ENCODE results near the gene TMEM212. TPM values are rescaled to one million over a fixed set of nuclear protein-coding genes. Genes with fewer than 3 reads are reported as not detected.

Gene TMEM212
- total and polyA plus RNA-seq, 7 donors = not detected

GRCh38 chr3:171874251-171874681, 31.1 kb downstream of the TMEM212 start:
- Histone ChIP-seq H3K4me3 (no peak overlapping the region), H3K36me3 (ENCODE audit: insufficient read depth in 1 of 2, low read depth in 1 of 2) (no peaks in the 10 kb centered on the region), H3K27ac (peak overlapping the region; percentile 23), H3K9me3 (no peaks in the 10 kb centered on the region), H3K27me3 (ENCODE audit: insufficient read depth in 3 of 3, low read length in 2 of 3) (no peaks in the 10 kb centered on the region), H3K4me1 (no peaks in the 10 kb centered on the region)
- TF ChIP-seq CTCF (IDR thresholded peaks at IDR 0.05) = no peak
- 21 to 33% (median 27%) methylated on average over 2 of the region's 2 CpGs for WGBS, 3 donors
- peak in 2 of 4 donors; percentile 21 to 26 for ATAC-seq
- DNase-seq = no peak
- intact Hi-C loops (cut with DNase I) = no loop called here

- DNase-seq = no peak
- intact Hi-C loops (cut with DNase I) = no loop called here
- no peak overlapping the region for H3K4me3 ChIP-seq
- no peaks in the 10 kb centered on the region for H3K36me3 ChIP-seq (ENCODE audit: insufficient read depth in 1 of 2, low read depth in 1 of 2)
- ATAC-seq = no peak
- H3K27me3 ChIP-seq (ENCODE audit: insufficient read depth in 3 of 3, low read length in 2 of 3) = no peaks in the 10 kb centered on the region
- no peaks in the 10 kb centered on the region for H3K4me1 ChIP-seq
- peak overlapping the region; percentile 23 for H3K27ac ChIP-seq
- 66 to 75% (median 75%) methylated on average over 4 of the region's 4 CpGs for WGBS, 3 donors
- no peak for TF ChIP-seq CTCF (IDR thresholded peaks at IDR 0.05)
- no peaks in the 10 kb centered on the region for H3K9me3 ChIP-seq
Observed at GRCh38 chr3:171874879-171875278, 31.7 kb downstream of the TMEM212 start.

- intact Hi-C loops (cut with DNase I) = no loop called here
- Histone ChIP-seq H3K27ac (no peak overlapping the region), H3K27me3 (ENCODE audit: insufficient read depth in 3 of 3, low read length in 2 of 3) (no peaks in the 10 kb centered on the region), H3K9me3 (no peaks in the 10 kb centered on the region), H3K4me3 (no peak overlapping the region), H3K4me1 (no peaks in the 10 kb centered on the region), H3K36me3 (ENCODE audit: insufficient read depth in 1 of 2, low read depth in 1 of 2) (no peaks in the 10 kb centered on the region)
- no peak for TF ChIP-seq CTCF (IDR thresholded peaks at IDR 0.05)
- DNase-seq = no peak
- WGBS, 3 donors = 82 to 93% (median 88%) methylated on average over 4 of the region's 4 CpGs
- ATAC-seq = no peak
Observed at GRCh38 chr3:171875923-171876412, 32.8 kb downstream of the TMEM212 start.

- intact Hi-C loops (cut with DNase I) = no loop called here
- Histone ChIP-seq H3K4me1 (no peaks in the 10 kb centered on the region), H3K4me3 (no peak overlapping the region), H3K27me3 (ENCODE audit: insufficient read depth in 3 of 3, low read length in 2 of 3) (no peaks in the 10 kb centered on the region), H3K36me3 (ENCODE audit: insufficient read depth in 1 of 2, low read depth in 1 of 2) (no peaks in the 10 kb centered on the region), H3K9me3 (no peaks in the 10 kb centered on the region), H3K27ac (no peak overlapping the region)
- DNase-seq = no peak
- no peak for TF ChIP-seq CTCF (IDR thresholded peaks at IDR 0.05)
- 61 to 68% (median 62%) methylated on average over 5 of the region's 5 CpGs for WGBS, 3 donors
- ATAC-seq = no peak
Observed at GRCh38 chr3:171876680-171877147, 33.6 kb downstream of the TMEM212 start.

All from psoas muscle (tissue), 8 donors.